ENCODE data around the gene CAPN5. TPM values are rescaled to one million over a fixed set of nuclear protein-coding genes. Genes with fewer than 3 reads are reported as not detected.

The CAPN5 gene
- total RNA-seq, 2 experiments from 2014 or later: 5.1 to 6.9 TPM

DNA sequence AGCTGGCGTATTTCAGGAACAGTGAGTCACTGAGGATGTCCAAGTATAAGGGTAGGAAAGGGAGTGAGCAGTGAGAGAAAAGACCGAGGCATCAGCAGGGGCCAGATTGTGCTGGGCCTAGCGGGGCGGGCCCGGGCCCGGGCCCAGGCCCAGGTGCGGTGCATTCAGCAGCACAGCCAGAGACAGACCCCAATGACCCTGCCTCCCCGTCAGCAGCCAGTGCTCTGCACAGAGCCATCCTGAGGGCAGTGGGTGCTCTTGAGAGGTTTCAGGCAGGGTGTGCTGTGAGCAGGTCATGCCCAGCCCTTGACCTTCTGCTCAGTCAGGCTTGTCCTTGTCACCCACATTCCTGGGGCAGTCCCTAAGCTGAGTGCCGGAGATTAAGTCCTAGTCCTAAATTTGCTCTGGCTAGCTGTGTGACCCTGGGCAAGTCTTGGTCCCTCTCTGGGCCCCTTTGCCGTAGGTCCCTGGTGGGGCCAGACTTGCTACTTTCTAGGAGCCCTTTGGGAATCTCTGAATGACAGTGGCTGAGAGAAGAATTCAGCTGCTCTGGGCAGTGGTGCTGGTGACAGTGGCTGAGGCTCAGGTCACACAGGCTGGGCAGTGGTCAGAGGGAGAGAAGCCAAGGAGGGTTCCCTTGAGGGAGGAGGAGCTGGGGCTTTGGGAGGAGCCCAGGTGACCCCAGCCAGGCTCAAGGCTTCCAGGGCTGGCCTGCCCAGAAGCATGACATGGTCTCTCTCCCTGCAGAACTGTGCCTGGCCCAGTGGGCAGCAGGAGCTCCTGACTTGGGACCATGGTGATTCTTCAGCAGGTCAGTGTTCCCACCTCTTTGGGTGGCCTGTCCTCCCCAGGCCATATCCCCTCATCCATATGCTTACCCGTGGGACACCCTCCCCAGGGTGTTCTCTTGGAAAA, 63.3 kb downstream of the CAPN5 start:
- peaks cover 14% of the 10 kb centered on the region for H3K4me1 ChIP-seq (ENCODE audit: insufficient read depth, low read length)
- no peak for ATAC-seq (ENCODE audit: poor library complexity)
- H3K4me3 ChIP-seq (ENCODE audit: low read length): no peak overlapping the region
- peaks cover 12% of the 10 kb centered on the region for H3K4me1 Mint-ChIP-seq (ENCODE audit: low read depth)
- no peak overlapping the region for H3K4me3 Mint-ChIP-seq
- H3K27me3 ChIP-seq (ENCODE audit: control insufficient read depth in 1 of 2, insufficient read depth in 2 of 2, low read length in 2 of 2): peaks cover 3 to 4% of the 10 kb centered on the region in 2 experiments
- no peaks in the 10 kb centered on the region for H3K36me3 Mint-ChIP-seq (ENCODE audit: low read depth)
- H3K27me3 Mint-ChIP-seq: no peaks in the 10 kb centered on the region
- intact Hi-C loops (cut with DNase I, micrococcal nuclease): no loop called here
- H3K27ac ChIP-seq (ENCODE audit: low read depth in 1 of 2, low read length in 2 of 2): no peak overlapping the region
- no peaks in the 10 kb centered on the region for H3K9me3 Mint-ChIP-seq
- no peak for TF ChIP-seq CTCF (IDR thresholded peaks at IDR 0.05)
- no peaks in the 10 kb centered on the region for H3K9me3 ChIP-seq (ENCODE audit: control insufficient read depth in 1 of 2, insufficient read depth in 1 of 2, low read length in 2 of 2)
- DNase-seq: no peak
- ChIA-PET CTCF (no interaction called here), POLR2A (no interaction called here)
- H3K36me3 ChIP-seq (ENCODE audit: insufficient read depth, low read length): no peaks in the 10 kb centered on the region
- no peak overlapping the region for H3K27ac Mint-ChIP-seq

GRCh38 chr11:77130763-77131513, 64.2 kb downstream of the CAPN5 start:
- Histone ChIP-seq H3K36me3 (ENCODE audit: insufficient read depth, low read length) (no peaks in the 10 kb centered on the region), H3K27me3 (ENCODE audit: control insufficient read depth in 1 of 2, insufficient read depth in 2 of 2, low read length in 2 of 2) (peaks cover 3 to 4% of the 10 kb centered on the region in 2 experiments), H3K4me1 (ENCODE audit: insufficient read depth, low read length) (peaks cover 14% of the 10 kb centered on the region), H3K9me3 (ENCODE audit: control insufficient read depth in 1 of 2, insufficient read depth in 1 of 2, low read length in 2 of 2) (no peaks in the 10 kb centered on the region), H3K4me3 (ENCODE audit: low read length) (no peak overlapping the region), H3K27ac (ENCODE audit: low read depth in 1 of 2, low read length in 2 of 2) (no peak overlapping the region)
- Mint-ChIP-seq H3K9me3 (no peaks in the 10 kb centered on the region), H3K27me3 (no peaks in the 10 kb centered on the region), H3K4me3 (no peak overlapping the region), H3K27ac (no peak overlapping the region), H3K36me3 (ENCODE audit: low read depth) (no peaks in the 10 kb centered on the region), H3K4me1 (ENCODE audit: low read depth) (peaks cover 12% of the 10 kb centered on the region)
- ChIA-PET CTCF (no interaction called here), POLR2A (no interaction called here)
- intact Hi-C loops (cut with DNase I, micrococcal nuclease): no loop called here
- no peak for ATAC-seq (ENCODE audit: poor library complexity)
- DNase-seq: no peak
- no peak for TF ChIP-seq CTCF (IDR thresholded peaks at IDR 0.05)

DNA sequence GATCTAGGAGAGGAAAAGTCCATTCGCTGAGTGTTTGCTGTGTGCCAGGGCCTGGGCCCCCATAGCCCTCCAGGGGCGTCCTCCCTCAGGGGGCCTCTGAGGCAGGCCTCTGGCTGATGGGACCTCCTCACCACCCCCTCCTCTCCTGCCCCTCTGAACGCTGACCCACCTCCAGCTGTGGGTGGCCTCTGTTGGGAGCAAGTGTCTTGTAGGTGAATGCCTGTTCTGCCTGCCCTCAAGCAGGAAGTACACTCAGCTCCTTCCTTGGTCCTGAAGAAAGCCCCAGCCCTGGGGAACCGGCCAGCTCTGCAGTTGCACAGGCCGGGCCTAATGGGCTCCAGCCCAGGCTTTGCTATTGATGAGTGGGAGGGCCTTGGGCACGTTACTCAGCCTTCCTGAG, 64.8 kb downstream of the CAPN5 start:
- H3K9me3 Mint-ChIP-seq: no peaks in the 10 kb centered on the region
- H3K36me3 Mint-ChIP-seq (ENCODE audit: low read depth): no peaks in the 10 kb centered on the region
- ChIA-PET POLR2A (no interaction called here), CTCF (no interaction called here)
- DNase-seq (no peak), ATAC-seq (ENCODE audit: poor library complexity) (no peak)
- peaks cover 14% of the 10 kb centered on the region for H3K4me1 ChIP-seq (ENCODE audit: insufficient read depth, low read length)
- H3K4me3 Mint-ChIP-seq: no peak overlapping the region
- no peaks in the 10 kb centered on the region for H3K36me3 ChIP-seq (ENCODE audit: insufficient read depth, low read length)
- H3K27me3 Mint-ChIP-seq: peaks cover 3% of the 10 kb centered on the region
- H3K27me3 ChIP-seq (ENCODE audit: control insufficient read depth in 1 of 2, insufficient read depth in 2 of 2, low read length in 2 of 2): peaks cover 3 to 4% of the 10 kb centered on the region in 2 experiments
- intact Hi-C loops (cut with DNase I, micrococcal nuclease): no loop called here
- no peak for TF ChIP-seq CTCF (IDR thresholded peaks at IDR 0.05)
- H3K27ac Mint-ChIP-seq: no peak overlapping the region
- H3K4me1 Mint-ChIP-seq (ENCODE audit: low read depth): peaks cover 8% of the 10 kb centered on the region
- H3K27ac ChIP-seq (ENCODE audit: low read depth in 1 of 2, low read length in 2 of 2): no peak overlapping the region
- H3K4me3 ChIP-seq (ENCODE audit: low read length): no peak overlapping the region
- no peaks in the 10 kb centered on the region for H3K9me3 ChIP-seq (ENCODE audit: control insufficient read depth in 1 of 2, insufficient read depth in 1 of 2, low read length in 2 of 2)
